ENCODE measurements around the gene PAX8.

DNA sequence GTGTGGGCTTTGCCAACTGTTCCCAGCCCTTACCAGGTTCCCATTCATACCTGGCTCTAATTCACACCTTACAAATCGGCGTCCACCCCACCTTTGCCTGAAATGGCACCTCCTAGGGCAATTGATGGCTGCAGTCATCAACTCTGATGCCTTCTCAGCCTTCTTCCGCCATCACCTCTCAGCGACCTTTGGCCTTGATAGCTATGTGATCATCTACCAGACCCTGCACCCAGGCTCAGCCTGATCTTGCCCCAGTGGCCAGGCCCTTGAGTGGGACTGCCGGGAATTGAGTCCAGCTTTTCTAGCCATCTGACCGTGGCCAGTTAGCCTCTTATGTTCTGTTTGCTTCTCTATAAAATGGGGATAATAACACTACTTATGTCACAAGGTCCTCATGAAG, 72.5 kb downstream of the PAX8 start:
- TF ChIP-seq GATA2 (IDR thresholded peaks at IDR 0.05; ENCODE audit: low read depth, low read length) (no peak), GATA3 (IDR thresholded peaks at IDR 0.05; ENCODE audit: low read depth, low read length) (no peak)
